ENCODE data around the gene STING1.

The STING1 gene

GRCh38 chr5:139443831-139444453, 38.6 kb downstream of the STING1 start:
- in situ Hi-C loops (cut with HindIII; ENCODE audit: low sequenced_read_pairs): loop anchor here (25.0 kb wide), 1 partner anchor 318 kb away; no protein-coding TSS in a partner anchor

GRCh38 chr5:139440416-139440815, 42.1 kb downstream of the STING1 start:
- in situ Hi-C loops (cut with HindIII; ENCODE audit: low sequenced_read_pairs): loop anchor here (25.0 kb wide), 1 partner anchor 322 kb away; no protein-coding TSS in a partner anchor

- in situ Hi-C loops (cut with HindIII; ENCODE audit: low sequenced_read_pairs): loop anchor here (5.0 to 25.0 kb wide), 3 partner anchors 58 to 323 kb away; no protein-coding TSS in a partner anchor
These were observed 43.3 kb downstream of the STING1 start, which contains the start of gene DNAJC18 for GRCh38 chr5:139439013-139439903. Gene DNAJC18 (minus strand): TSS chr5:139439525. CDS start chr5:139439445, 80 bp downstream.

- in situ Hi-C loops (cut with HindIII; ENCODE audit: low sequenced_read_pairs): loop anchor here (5.0 to 25.0 kb wide), 3 partner anchors 59 to 324 kb away; no protein-coding TSS in a partner anchor
These were observed 43.9 kb downstream of the STING1 start for GRCh38 chr5:139438707-139439012.

- in situ Hi-C loops (cut with HindIII; ENCODE audit: low sequenced_read_pairs): loop anchor here (5.0 to 25.0 kb wide), 3 partner anchors 62 to 327 kb away; no protein-coding TSS in a partner anchor
These were observed 46.9 kb downstream of the STING1 start for GRCh38 chr5:139435676-139436075.

- in situ Hi-C loops (cut with HindIII; ENCODE audit: low sequenced_read_pairs): loop anchor here (25.0 kb wide), 1 partner anchor 331 kb away; no protein-coding TSS in a partner anchor
These were observed 50.9 kb downstream of the STING1 start for GRCh38 chr5:139431706-139432105.

- in situ Hi-C loops (cut with HindIII; ENCODE audit: low sequenced_read_pairs): loop anchor here (25.0 kb wide), 1 partner anchor 332 kb away; no protein-coding TSS in a partner anchor
These were observed 52.5 kb downstream of the STING1 start for GRCh38 chr5:139430015-139430414.

- in situ Hi-C loops (cut with HindIII; ENCODE audit: low sequenced_read_pairs): loop anchor here (25.0 kb wide), 1 partner anchor 336 kb away; no protein-coding TSS in a partner anchor
These were observed 56.2 kb downstream of the STING1 start for GRCh38 chr5:139426203-139426885.

Measured in endothelial cell of hepatic sinusoid (primary cell).